ENCODE data around the gene ZNF783. TPM values are rescaled to one million over a fixed set of nuclear protein-coding genes. Genes with fewer than 3 reads are reported as not detected.

Gene ZNF783
- polyA plus RNA-seq, 1 experiment = 6.9 TPM

- no peak for DNase-seq (ENCODE audit: low read depth)
- Histone ChIP-seq H3K36me3 (ENCODE audit: control insufficient read depth, insufficient read depth, low read length) (peaks cover 9% of the 10 kb centered on the region), H3K27me3 (ENCODE audit: control insufficient read depth, insufficient read depth, low read length) (no peaks in the 10 kb centered on the region), H3K4me3 (ENCODE audit: low read depth, low read length) (no peak overlapping the region)
- TF ChIP-seq CTCF (IDR thresholded peaks at IDR 0.05; ENCODE audit: insufficient read depth, low read depth, low read length) = no peak
- ChIA-PET POLR2A (no interaction called here), CTCF (no interaction called here)
Observed at GRCh38 chr7:149293946-149294633, 32.1 kb downstream of the ZNF783 start.

GRCh38 chr7:149294634-149295480 is 32.9 kb downstream of the ZNF783 start:
- POLR2A ChIA-PET = no interaction called here
- TF ChIP-seq CTCF (IDR thresholded peaks at IDR 0.05; ENCODE audit: insufficient read depth, low read depth, low read length) = no peak
- Histone ChIP-seq H3K36me3 (ENCODE audit: control insufficient read depth, insufficient read depth, low read length) (peaks cover 6% of the 10 kb centered on the region), H3K27me3 (ENCODE audit: control insufficient read depth, insufficient read depth, low read length) (no peaks in the 10 kb centered on the region), H3K4me3 (ENCODE audit: low read depth, low read length) (no peak overlapping the region)
- CTCF ChIA-PET = no interaction called here
- no peak for DNase-seq (ENCODE audit: low read depth)

GRCh38 chr7:149295481-149295850 is 33.5 kb downstream of the ZNF783 start:
- Histone ChIP-seq H3K4me3 (ENCODE audit: low read depth, low read length) (no peak overlapping the region), H3K27me3 (ENCODE audit: control insufficient read depth, insufficient read depth, low read length) (no peaks in the 10 kb centered on the region), H3K36me3 (ENCODE audit: control insufficient read depth, insufficient read depth, low read length) (peaks cover 4% of the 10 kb centered on the region)
- ChIA-PET CTCF (no interaction called here), POLR2A (no interaction called here)
- no peak for TF ChIP-seq CTCF (IDR thresholded peaks at IDR 0.05; ENCODE audit: insufficient read depth, low read depth, low read length)
- DNase-seq (ENCODE audit: low read depth) = no peak

GRCh38 chr7:149296368-149296767 is 34.4 kb downstream of the ZNF783 start:
- H3K36me3 ChIP-seq (ENCODE audit: control insufficient read depth, insufficient read depth, low read length) = peaks cover 4% of the 10 kb centered on the region
- H3K4me3 ChIP-seq (ENCODE audit: low read depth, low read length) = no peak overlapping the region
- CTCF ChIA-PET = no interaction called here
- no peak for DNase-seq (ENCODE audit: low read depth)
- POLR2A ChIA-PET = no interaction called here
- H3K27me3 ChIP-seq (ENCODE audit: control insufficient read depth, insufficient read depth, low read length) = no peaks in the 10 kb centered on the region
- no peak for TF ChIP-seq CTCF (IDR thresholded peaks at IDR 0.05; ENCODE audit: insufficient read depth, low read depth, low read length)

- Histone ChIP-seq H3K4me3 (ENCODE audit: low read depth, low read length) (no peak overlapping the region), H3K27me3 (ENCODE audit: control insufficient read depth, insufficient read depth, low read length) (peaks cover 2% of the 10 kb centered on the region; the same call in 1 of the 2 replicates), H3K36me3 (ENCODE audit: control insufficient read depth, insufficient read depth, low read length) (peaks cover 4% of the 10 kb centered on the region)
- no peak for TF ChIP-seq CTCF (IDR thresholded peaks at IDR 0.05; ENCODE audit: insufficient read depth, low read depth, low read length)
- POLR2A ChIA-PET = no interaction called here
- CTCF ChIA-PET = interaction anchor here (2.6 kb wide), 1 partner anchor 13 kb away, joined by 14 read pairs; no protein-coding TSS in a partner anchor
- no peak for DNase-seq (ENCODE audit: low read depth)
Observed at GRCh38 chr7:149297034-149297755, 35.2 kb downstream of the ZNF783 start.

Data from BJ (cell line).